GM12891 (cell line): Measurements from ENCODE around the gene LCNL1.

ENCODE experiments used
- POLR2A ChIP-seq: IDR thresholded peaks from 2 replicates; pipeline ENCODE4 v1.6.1; 2011; ENCODE audit warnings: low read depth, low read length, control low read depth
- POLR2AphosphoS5 ChIP-seq: IDR thresholded peaks from 2 replicates; pipeline ENCODE4 v1.6.1; 2011; ENCODE audit warnings: low read depth, low read length, control low read depth
- TAF1 ChIP-seq: IDR thresholded peaks from 2 replicates; pipeline ENCODE4 v1.6.1; 2011; ENCODE audit warnings: low read depth, low read length, control low read depth

GRCh38 chr9:137028263-137029057 is 45.7 kb downstream of the LCNL1 start:
- no peak for TF ChIP-seq POLR2A
- no peak for TF ChIP-seq POLR2AphosphoS5
- no peak for TF ChIP-seq TAF1
